Measurements from ENCODE around the gene S100A7A.

S100A7A gene

DNA sequence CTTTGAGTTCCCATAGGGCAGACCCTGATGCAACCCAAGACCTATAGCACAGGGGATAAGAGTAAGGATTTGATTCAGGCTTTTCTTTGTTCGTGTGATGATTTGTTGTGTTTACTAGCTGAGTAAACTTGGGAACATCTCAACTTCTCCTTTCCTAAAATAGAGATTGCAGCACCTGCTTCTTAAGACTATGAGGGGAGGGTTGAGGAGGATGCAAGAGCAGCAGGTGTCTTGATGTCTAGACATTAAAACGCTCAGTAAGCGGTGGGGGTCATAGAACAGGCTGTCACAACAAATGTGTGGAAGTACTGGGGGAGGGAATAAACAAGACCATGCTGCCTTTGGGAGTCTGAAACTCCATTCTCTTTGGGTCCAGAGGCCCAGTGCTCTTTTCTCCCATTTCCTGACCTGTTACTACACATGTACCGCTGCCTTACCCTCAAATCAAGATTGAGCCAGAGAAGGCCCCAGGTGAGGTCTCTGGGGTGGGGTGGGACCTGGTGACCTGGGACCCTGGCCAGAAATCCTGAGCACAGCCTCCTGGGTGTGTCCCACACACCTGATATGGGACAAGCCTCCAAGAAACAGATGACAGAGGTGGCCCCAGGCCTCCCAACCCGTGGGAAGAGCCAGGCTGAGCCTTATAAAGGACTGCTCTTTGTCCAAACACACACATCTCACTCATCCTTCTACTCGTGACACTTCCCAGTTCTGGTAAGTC, at the start of gene S100A7A:
Gene S100A7A (plus strand): TSS at position 671 of the 721 bp plus-strand sequence. CDS start 1,563 bp downstream, outside the sequence.
- H3K27ac Mint-ChIP-seq: no peak within 1 kb of the TSS
- H3K4me1 Mint-ChIP-seq (ENCODE audit: low read depth): no peaks in the 10 kb centered on the region
- intact Hi-C loops (cut with micrococcal nuclease): no loop called here
- no peaks in the 10 kb centered on the region for H3K9me3 Mint-ChIP-seq
- peaks cover 28% of the 10 kb centered on the region for H3K27me3 Mint-ChIP-seq
- no peak within 1 kb of the TSS for H3K4me3 Mint-ChIP-seq
- H3K36me3 Mint-ChIP-seq (ENCODE audit: low read depth): no peaks in the 10 kb centered on the region

DNA sequence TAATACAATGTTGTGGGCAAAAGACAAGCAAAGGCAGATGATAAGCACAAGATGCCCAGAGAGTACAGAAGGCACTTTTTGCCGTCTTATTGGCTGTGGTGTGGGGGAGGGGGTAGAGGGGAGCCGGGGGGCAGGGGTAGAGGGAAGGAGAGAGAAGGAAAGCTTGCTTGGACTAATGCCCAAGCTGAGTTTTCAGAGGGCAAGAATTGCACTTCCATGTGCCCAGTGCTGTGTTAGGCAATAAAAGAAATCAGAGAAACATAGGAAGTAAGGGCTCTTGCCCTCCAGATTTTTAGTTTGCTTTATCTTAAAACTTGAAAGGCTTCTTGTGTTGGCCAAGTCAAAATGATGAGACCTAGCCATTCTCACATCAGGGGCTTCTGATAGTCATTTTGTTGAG, 49.2 kb upstream of the S100A7A start:
- Mint-ChIP-seq H3K36me3 (ENCODE audit: low read depth) (no peaks in the 10 kb centered on the region), H3K27me3 (no peaks in the 10 kb centered on the region), H3K4me1 (ENCODE audit: low read depth) (peaks cover 85% of the 10 kb centered on the region), H3K9me3 (no peaks in the 10 kb centered on the region), H3K27ac (peak overlapping the region; percentile 30), H3K4me3 (no peak overlapping the region)
- intact Hi-C loops (cut with micrococcal nuclease): no loop called here

DNA sequence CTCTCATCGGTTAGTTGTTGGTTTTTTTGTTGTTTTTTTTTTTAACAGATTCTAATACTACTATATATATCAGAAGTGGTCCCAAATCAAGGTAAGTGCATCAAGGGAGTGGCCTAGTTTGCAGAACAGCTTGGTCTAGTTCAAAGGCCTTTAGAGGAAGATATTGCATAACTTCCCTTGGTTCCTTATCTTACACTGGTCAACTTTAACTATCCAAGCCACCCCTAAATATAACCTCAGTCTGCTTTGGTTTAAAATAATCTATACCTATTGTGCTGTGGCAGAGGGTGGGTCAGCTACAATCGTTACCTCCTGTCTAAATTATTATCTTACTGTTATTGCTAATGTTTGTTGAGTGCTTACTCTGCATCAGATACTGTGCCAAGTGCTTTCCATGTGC, 47.8 kb upstream of the S100A7A start:
- Mint-ChIP-seq H3K27me3 (no peaks in the 10 kb centered on the region), H3K4me3 (no peak overlapping the region), H3K4me1 (ENCODE audit: low read depth) (peaks cover 77% of the 10 kb centered on the region), H3K36me3 (ENCODE audit: low read depth) (no peaks in the 10 kb centered on the region), H3K27ac (no peak overlapping the region), H3K9me3 (no peaks in the 10 kb centered on the region)
- intact Hi-C loops (cut with micrococcal nuclease): no loop called here

DNA sequence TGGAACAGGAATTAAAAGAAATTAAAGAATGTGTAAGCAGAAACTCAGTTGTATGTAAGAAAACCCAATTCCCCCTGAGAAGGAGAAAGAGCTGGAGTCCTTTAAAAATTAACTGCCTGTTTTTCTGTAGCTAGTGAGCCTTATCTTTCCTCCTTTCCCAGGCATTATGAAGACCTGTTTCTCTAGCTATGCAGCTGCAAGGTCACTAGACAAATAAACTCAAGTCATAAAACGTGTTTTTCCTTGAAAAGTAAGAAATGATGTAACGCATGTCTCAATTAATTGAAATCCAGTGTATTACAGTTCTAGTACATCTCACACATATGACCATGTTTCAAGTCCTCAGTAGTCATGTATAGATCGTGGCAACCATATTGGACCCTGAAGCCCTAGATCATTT, 46.2 kb upstream of the S100A7A start:
- Mint-ChIP-seq H3K4me3 (no peak overlapping the region), H3K27ac (no peak overlapping the region)

DNA sequence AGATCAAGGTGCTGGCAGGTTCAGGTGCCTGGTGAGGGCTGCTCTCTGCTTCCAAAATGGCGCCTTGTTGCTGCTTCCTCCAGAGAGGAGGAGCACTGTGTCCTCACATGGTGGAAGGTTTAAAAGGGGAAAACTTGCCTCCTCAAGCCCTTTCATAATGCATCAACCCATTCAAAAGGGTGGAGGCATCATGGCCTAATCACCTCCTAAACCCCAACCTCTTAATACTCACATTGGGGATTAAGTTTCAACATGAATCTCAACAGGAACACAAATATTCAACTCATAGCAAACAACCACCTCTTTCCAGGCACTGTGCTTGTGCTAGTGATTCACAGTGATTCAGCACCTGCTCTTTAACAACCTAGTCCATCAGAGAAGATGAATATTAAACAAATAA, 45.1 kb upstream of the S100A7A start:
- peaks cover 73% of the 10 kb centered on the region for H3K4me1 Mint-ChIP-seq (ENCODE audit: low read depth)
- intact Hi-C loops (cut with micrococcal nuclease): no loop called here

More for the DNA sequence above, 46.2 kb upstream of the S100A7A start:
- H3K36me3 Mint-ChIP-seq (ENCODE audit: low read depth): no peaks in the 10 kb centered on the region
- H3K4me1 Mint-ChIP-seq (ENCODE audit: low read depth): peaks cover 75% of the 10 kb centered on the region
- H3K27me3 Mint-ChIP-seq: no peaks in the 10 kb centered on the region
- no peaks in the 10 kb centered on the region for H3K9me3 Mint-ChIP-seq
- intact Hi-C loops (cut with micrococcal nuclease): no loop called here

DNA sequence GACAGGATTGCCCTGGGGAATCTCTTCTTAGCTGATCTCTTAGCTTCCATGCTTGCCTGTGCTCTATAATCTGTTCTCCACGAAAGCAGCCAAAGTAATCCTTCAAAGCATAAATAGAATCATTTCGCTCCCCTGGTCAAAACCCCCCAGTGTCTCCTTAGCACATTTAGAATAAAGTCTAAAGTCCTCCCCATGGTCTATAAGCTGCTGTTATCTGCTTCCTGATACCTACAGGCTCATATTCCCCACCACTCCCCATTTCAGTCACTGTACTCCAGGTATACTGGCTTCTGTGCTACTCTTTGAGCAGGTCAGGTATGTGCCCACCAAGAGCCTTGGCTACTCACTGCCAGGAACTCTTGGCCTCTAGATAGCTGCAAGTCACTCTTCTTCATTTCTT, 43.7 kb upstream of the S100A7A start:
- intact Hi-C loops (cut with micrococcal nuclease): no loop called here
- H3K27ac Mint-ChIP-seq: no peak overlapping the region
- no peak overlapping the region for H3K4me3 Mint-ChIP-seq
- H3K36me3 Mint-ChIP-seq (ENCODE audit: low read depth): no peaks in the 10 kb centered on the region
- no peaks in the 10 kb centered on the region for H3K9me3 Mint-ChIP-seq
- H3K4me1 Mint-ChIP-seq (ENCODE audit: low read depth): peaks cover 73% of the 10 kb centered on the region
- no peaks in the 10 kb centered on the region for H3K27me3 Mint-ChIP-seq

More for the DNA sequence above, 45.1 kb upstream of the S100A7A start:
- Mint-ChIP-seq H3K4me3 (no peak overlapping the region), H3K27ac (no peak overlapping the region), H3K27me3 (no peaks in the 10 kb centered on the region), H3K36me3 (ENCODE audit: low read depth) (no peaks in the 10 kb centered on the region), H3K9me3 (no peaks in the 10 kb centered on the region)

DNA sequence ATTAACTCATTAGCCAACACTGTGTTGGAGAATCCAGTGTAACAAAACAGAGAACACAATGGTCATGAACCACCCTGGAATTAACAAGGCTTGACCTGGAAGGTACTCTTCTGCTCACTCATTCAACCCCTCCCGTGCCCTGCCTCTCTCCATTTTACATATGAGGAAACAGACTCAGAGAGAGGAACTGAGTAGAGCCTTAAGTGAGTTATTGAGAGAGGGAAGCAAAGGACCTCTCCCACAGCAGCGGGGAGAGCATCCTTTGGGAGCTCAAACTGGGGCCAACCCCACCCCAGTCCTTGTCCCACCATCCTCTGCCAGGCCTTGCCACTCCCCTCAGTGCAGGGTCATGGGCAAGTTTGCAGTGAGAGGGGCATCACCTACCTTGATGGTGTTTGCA, 42.2 kb upstream of the S100A7A start:
- H3K27ac Mint-ChIP-seq: peak overlapping the region; percentile 30
- no peaks in the 10 kb centered on the region for H3K27me3 Mint-ChIP-seq
- peaks cover 77% of the 10 kb centered on the region for H3K4me1 Mint-ChIP-seq (ENCODE audit: low read depth)
- no peaks in the 10 kb centered on the region for H3K36me3 Mint-ChIP-seq (ENCODE audit: low read depth)
- intact Hi-C loops (cut with micrococcal nuclease): no loop called here
- H3K9me3 Mint-ChIP-seq: no peaks in the 10 kb centered on the region
- no peak overlapping the region for H3K4me3 Mint-ChIP-seq

DNA sequence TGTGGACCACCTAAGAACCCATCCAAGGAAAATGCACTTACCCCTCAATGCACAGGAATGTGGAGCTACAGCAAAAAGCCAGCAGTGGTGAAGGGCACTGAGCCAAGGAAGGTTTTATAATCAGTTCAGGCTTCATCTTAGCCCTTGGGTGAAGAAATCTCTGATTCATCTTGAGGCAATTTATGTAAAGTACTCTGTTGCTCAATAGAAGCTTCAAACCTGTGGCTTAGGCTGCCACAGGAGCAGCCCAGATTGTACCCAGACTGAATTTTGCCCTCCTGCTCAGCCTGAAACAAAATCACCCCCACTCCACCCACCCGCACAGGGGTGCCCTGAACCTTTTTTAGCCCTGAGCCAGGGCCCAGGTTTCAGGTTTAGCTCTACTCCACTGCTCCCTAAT, 40.8 kb upstream of the S100A7A start, which contains the start of gene S100A12:
Gene S100A12 (minus strand): TSS at position 111 of the 400 bp plus-strand sequence. CDS start 1,029 bp downstream, outside the sequence.
- intact Hi-C loops (cut with micrococcal nuclease): no loop called here
- H3K36me3 Mint-ChIP-seq (ENCODE audit: low read depth): no peaks in the 10 kb centered on the region
- no peaks in the 10 kb centered on the region for H3K9me3 Mint-ChIP-seq
- H3K27me3 Mint-ChIP-seq: no peaks in the 10 kb centered on the region
- H3K27ac Mint-ChIP-seq: peak within 1 kb of the TSS; percentile 52
- no peak within 1 kb of the TSS for H3K4me3 Mint-ChIP-seq
- H3K4me1 Mint-ChIP-seq (ENCODE audit: low read depth): peaks cover 67% of the 10 kb centered on the region

DNA sequence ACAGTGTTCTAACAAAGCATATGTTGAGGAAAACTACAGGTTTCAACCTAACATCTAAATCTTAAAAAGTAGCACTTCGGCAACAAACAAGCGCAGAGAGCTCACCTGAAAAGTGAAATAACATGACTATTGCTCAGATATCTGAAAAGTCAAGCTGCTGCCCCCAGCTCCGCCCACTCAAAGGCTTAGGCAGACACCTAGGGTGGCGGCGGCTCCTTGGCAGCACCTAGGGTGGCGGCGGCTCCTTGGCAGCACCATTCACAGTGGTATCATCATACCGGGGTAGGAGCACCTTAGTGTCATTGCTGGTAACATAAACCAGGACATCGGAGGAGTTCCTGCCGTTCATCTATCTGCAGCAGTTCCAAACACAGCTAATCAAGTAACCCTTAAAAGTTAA, 36.7 kb upstream of the S100A7A start:
- H3K36me3 Mint-ChIP-seq (ENCODE audit: low read depth): peaks cover 19% of the 10 kb centered on the region
- peaks cover 56% of the 10 kb centered on the region for H3K4me1 Mint-ChIP-seq (ENCODE audit: low read depth)
- no peak overlapping the region for H3K27ac Mint-ChIP-seq
- peaks cover 28% of the 10 kb centered on the region for H3K9me3 Mint-ChIP-seq
- H3K27me3 Mint-ChIP-seq: no peaks in the 10 kb centered on the region
- intact Hi-C loops (cut with micrococcal nuclease): no loop called here
- no peak overlapping the region for H3K4me3 Mint-ChIP-seq

DNA sequence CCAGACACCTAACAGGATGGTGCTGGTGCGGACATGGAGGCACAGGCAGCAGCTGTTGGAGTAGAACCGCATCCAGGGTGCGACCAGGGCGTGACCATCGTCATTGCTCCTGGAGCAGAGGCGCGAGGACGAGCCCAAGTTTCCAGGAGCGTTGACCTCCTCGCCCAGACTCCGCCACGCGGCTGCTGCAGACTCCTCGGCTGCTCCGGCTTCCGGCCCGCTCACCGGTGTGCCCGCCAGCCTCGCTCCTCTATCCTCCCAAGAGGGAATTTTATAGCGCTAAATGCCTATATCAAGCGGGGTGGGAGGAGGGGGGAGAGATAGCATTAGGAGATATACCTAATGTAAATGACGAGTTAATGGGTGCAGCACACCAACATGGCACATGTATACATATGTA, 35.6 kb upstream of the S100A7A start:
- no peak overlapping the region for H3K4me3 Mint-ChIP-seq
- intact Hi-C loops (cut with micrococcal nuclease): no loop called here
- H3K36me3 Mint-ChIP-seq (ENCODE audit: low read depth): peaks cover 19% of the 10 kb centered on the region
- peaks cover 28% of the 10 kb centered on the region for H3K9me3 Mint-ChIP-seq
- peak overlapping the region; percentile 15 for H3K27ac Mint-ChIP-seq
- H3K4me1 Mint-ChIP-seq (ENCODE audit: low read depth): peaks cover 52% of the 10 kb centered on the region
- no peaks in the 10 kb centered on the region for H3K27me3 Mint-ChIP-seq

DNA sequence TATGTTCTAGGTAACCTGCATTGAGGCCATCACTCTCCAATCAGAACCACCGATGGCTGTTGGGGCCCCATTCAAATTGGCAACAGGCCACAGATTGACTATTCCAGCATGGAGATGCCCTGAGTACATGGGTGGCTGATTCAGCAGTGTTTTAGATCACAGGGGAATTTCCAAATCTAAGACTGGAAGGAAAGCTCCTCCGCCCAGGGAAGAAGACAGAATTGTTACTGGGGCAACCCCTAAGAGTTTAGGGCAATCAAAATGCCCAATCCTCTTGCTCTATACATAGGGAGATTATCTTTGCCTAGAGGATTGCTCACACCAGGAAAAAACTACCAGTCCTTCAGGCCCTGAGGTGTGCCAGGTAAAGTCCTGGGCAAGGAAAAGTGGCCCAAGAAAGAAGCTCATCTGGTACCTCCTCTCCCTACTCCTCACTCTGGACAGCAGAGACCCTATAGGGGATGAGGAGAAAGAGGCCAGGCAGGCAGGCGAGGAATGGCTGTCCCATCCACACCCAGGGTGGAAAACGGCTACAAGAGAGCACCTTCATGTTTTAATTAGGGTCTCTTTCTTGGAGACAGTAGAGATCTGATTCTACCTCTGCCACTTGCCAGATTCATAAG, 31.3 kb upstream of the S100A7A start:
- Mint-ChIP-seq H3K4me1 (ENCODE audit: low read depth) (peaks cover 62% of the 10 kb centered on the region), H3K27me3 (no peaks in the 10 kb centered on the region), H3K9me3 (peaks cover 28% of the 10 kb centered on the region), H3K27ac (peak overlapping the region; percentile 91), H3K4me3 (no peak overlapping the region), H3K36me3 (ENCODE audit: low read depth) (peaks cover 19% of the 10 kb centered on the region)
- intact Hi-C loops (cut with micrococcal nuclease): no loop called here

DNA sequence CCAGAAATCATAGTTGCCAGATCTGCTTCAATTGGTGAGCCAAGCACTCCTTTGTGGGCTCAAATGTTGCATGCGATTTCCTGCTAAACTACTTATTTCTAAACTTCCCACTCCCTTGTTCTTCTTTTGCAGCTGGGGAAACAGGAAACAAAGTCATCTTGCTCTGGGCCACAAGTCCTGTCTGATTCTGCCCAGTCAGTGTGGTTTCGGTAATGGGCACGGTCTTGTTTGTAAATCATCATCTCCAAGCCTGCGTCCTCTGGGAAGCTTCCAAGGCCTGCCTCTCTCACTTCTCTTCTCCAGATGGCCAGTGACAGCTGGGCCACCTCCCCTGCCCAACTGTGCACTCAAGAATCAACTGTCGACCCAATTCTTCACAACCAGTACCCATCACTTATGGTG, 29.8 kb upstream of the S100A7A start:
- H3K4me1 Mint-ChIP-seq (ENCODE audit: low read depth): peaks cover 76% of the 10 kb centered on the region
- H3K27me3 Mint-ChIP-seq: no peaks in the 10 kb centered on the region
- H3K9me3 Mint-ChIP-seq: peaks cover 19% of the 10 kb centered on the region
- peaks cover 12% of the 10 kb centered on the region for H3K36me3 Mint-ChIP-seq (ENCODE audit: low read depth)
- H3K4me3 Mint-ChIP-seq: peak overlapping the region; percentile 24
- peak overlapping the region; percentile 91 for H3K27ac Mint-ChIP-seq
- intact Hi-C loops (cut with micrococcal nuclease): loop anchor here (2.0 kb wide), 1 partner anchor 28 kb away; no protein-coding TSS in a partner anchor

DNA sequence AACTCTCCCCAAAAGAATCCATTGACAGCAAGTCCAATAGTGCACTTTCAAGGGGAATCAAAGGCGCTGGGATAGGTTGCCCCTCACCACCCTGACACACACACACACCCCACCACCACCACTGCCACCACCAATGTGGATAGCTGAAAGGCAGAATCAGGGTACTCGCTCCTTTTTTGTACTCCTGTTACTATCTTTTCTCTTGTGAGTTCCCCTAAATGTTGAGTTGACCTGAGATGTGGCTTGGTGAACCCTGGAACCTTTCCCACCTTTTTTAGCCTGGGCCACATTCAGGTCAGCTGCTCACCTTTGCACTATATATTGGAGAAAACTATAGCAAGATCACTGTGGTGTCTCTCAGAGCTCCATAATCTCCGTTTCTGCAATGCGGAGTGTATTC, 29.3 kb upstream of the S100A7A start:
- H3K27ac Mint-ChIP-seq: peak overlapping the region; percentile 91
- peaks cover 14% of the 10 kb centered on the region for H3K9me3 Mint-ChIP-seq
- H3K4me1 Mint-ChIP-seq (ENCODE audit: low read depth): peaks cover 81% of the 10 kb centered on the region
- peaks cover 7% of the 10 kb centered on the region for H3K36me3 Mint-ChIP-seq (ENCODE audit: low read depth)
- intact Hi-C loops (cut with micrococcal nuclease): loop anchor here (2.0 kb wide), 1 partner anchor 28 kb away; no protein-coding TSS in a partner anchor
- H3K27me3 Mint-ChIP-seq: no peaks in the 10 kb centered on the region
- no peak overlapping the region for H3K4me3 Mint-ChIP-seq

DNA sequence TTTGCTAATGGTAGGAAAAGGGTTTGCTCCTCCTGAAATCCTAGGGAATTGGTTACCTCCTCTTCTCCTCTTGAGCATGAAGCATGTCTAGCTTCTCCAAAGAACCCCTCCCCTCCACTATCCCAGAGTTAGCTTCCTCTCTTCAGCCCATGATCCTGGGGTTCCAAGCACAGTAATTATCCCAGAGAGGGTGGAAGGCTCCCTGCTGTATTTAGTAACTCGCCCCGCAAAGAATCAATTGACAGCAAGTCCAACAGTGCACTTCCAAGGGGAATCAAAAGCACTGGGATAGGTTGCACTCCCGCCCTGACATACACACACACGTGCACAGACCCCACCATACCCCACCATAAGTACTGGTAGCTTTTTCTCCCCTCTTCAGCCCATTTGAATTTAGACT, 28.5 kb upstream of the S100A7A start:
- Mint-ChIP-seq H3K36me3 (ENCODE audit: low read depth) (no peaks in the 10 kb centered on the region), H3K4me1 (ENCODE audit: low read depth) (peaks cover 89% of the 10 kb centered on the region), H3K4me3 (no peak overlapping the region), H3K9me3 (peaks cover 6% of the 10 kb centered on the region), H3K27me3 (no peaks in the 10 kb centered on the region), H3K27ac (peak overlapping the region; percentile 91)
- intact Hi-C loops (cut with micrococcal nuclease): loop anchor here (2.0 kb wide), 1 partner anchor 29 kb away; no protein-coding TSS in a partner anchor

Measured in dendritic cell treated with granulocyte-macrophage colony-stimulating factor and Interleukin-4, amounts not matched to agents 40 ng/mL and 50 ng/mL, for 4 days (primary cell).